CD14-positive monocyte (primary cell): Measurements from ENCODE around the gene CEP120. TPM values are rescaled to one million over a fixed set of nuclear protein-coding genes. Genes with fewer than 3 reads are reported as not detected.

ENCODE experiments used
- DNase-seq, 3 donors: peaks; one replicate each; pipeline ENCODE4 v3.0.0-alpha.2; 2011 to 2022
- H2AFZ ChIP-seq: 2 replicates; pipeline ENCODE4 v1.6.0; 2012; ENCODE audit warnings: mild to moderate bottlenecking, low read depth, low read length, inconsistent platforms; ENCODE audit not compliant: insufficient read depth, poor library complexity, severe bottlenecking
- H3K27ac ChIP-seq, 2 donors: 1 replicate in 1 of 2; 2 replicates in 1 of 2; pipeline ENCODE4 v1.5.1; 2012 to 2013; ENCODE audit warnings: low read length in 2 of 2, control low read depth in 1 of 2, inconsistent platforms in 1 of 2, low read depth in 1 of 2, mild to moderate bottlenecking in 1 of 2
- H3K27me3 ChIP-seq, 2 donors: one replicate each; pipeline versions ENCODE4 v1.6.0 to v1.6.1; 2011 to 2013; ENCODE audit warnings: low read length in 2 of 2; ENCODE audit not compliant: control insufficient read depth in 2 of 2, insufficient read depth in 2 of 2
- H3K36me3 ChIP-seq, 2 donors: replicated peaks in 1 of 2; 1 replicate in 1 of 2; 2 replicates in 1 of 2; pipeline versions ENCODE4 v1.5.1 to v1.6.1; 2012 to 2013; ENCODE audit warnings: low read length in 2 of 2, control low read depth in 1 of 2, inconsistent platforms in 1 of 2, mild to moderate bottlenecking in 1 of 2; ENCODE audit not compliant: insufficient read depth in 2 of 2, control insufficient read depth in 1 of 2
- H3K4me1 ChIP-seq, 2 donors: 1 replicate in 1 of 2; 2 replicates in 1 of 2; pipeline versions ENCODE4 v1.5.1 to v1.6.1; 2012 to 2013; ENCODE audit warnings: low read length in 2 of 2, control low read depth in 1 of 2, inconsistent platforms in 1 of 2, mild to moderate bottlenecking in 1 of 2, moderate library complexity in 1 of 2; ENCODE audit not compliant: insufficient read depth in 2 of 2, control insufficient read depth in 1 of 2
- H3K4me2 ChIP-seq: replicated peaks from 2 replicates; pipeline ENCODE3; 2012; ENCODE audit warnings: low read length, moderate library complexity, mild to moderate bottlenecking; ENCODE audit not compliant: poor library complexity, severe bottlenecking; ENCODE audit errors: extremely low read depth
- H3K4me3 ChIP-seq, 3 experiments: fragments of 200-600 bp in 1 of 3; sonication (generic) in 1 of 3; replicated peaks in 1 of 3; 1 replicate in 2 of 3; 2 replicates in 1 of 3; pipeline ENCODE4 v1.5.1; 2011 to 2013; ENCODE audit warnings: low read length in 3 of 3, mild to moderate bottlenecking in 3 of 3, control low read depth in 2 of 3, low read depth in 2 of 3, inconsistent platforms in 1 of 3, moderate library complexity in 1 of 3
- H3K79me2 ChIP-seq: 2 replicates; pipeline ENCODE4 v1.6.0; 2012; ENCODE audit warnings: mild to moderate bottlenecking, control low read depth, inconsistent platforms, low read length, moderate library complexity; ENCODE audit not compliant: insufficient read depth
- H3K9ac ChIP-seq: 2 replicates; pipeline ENCODE4 v1.6.0; 2017; ENCODE audit warnings: low read length, mild to moderate bottlenecking; ENCODE audit not compliant: insufficient read depth, poor library complexity, severe bottlenecking
- H3K9me3 ChIP-seq, 2 donors: replicated peaks in 1 of 2; 1 replicate in 1 of 2; 2 replicates in 1 of 2; pipeline versions ENCODE4 v1.5.1 to v1.6.1; 2012 to 2013; ENCODE audit warnings: low read length in 2 of 2, control low read depth in 1 of 2; ENCODE audit not compliant: control insufficient read depth in 1 of 2, insufficient read depth in 1 of 2
- H4K20me1 ChIP-seq: 2 replicates; pipeline ENCODE4 v1.6.0; 2012; ENCODE audit warnings: mild to moderate bottlenecking, low read length, control low read depth, moderate library complexity; ENCODE audit not compliant: insufficient read depth
- H3K27ac Mint-ChIP-seq, 7 donors: one replicate each; pipeline ENCODE4 v1.8.0; 2020; ENCODE audit warnings: mild to moderate bottlenecking in 7 of 7, mixed read lengths in 7 of 7, moderate library complexity in 6 of 7, inconsistent platforms in 2 of 7
- H3K27me3 Mint-ChIP-seq, 3 donors: one replicate each; pipeline ENCODE4 v1.8.0; 2021 to 2022; ENCODE audit warnings: low read depth in 3 of 3, mild to moderate bottlenecking in 3 of 3, mixed read lengths in 3 of 3, moderate library complexity in 3 of 3, inconsistent platforms in 1 of 3
- H3K36me3 Mint-ChIP-seq, 2 donors: one replicate each; pipeline ENCODE4 v1.8.0; 2020; ENCODE audit warnings: mixed read lengths in 2 of 2, inconsistent platforms in 1 of 2, mild to moderate bottlenecking in 1 of 2
- H3K4me1 Mint-ChIP-seq: one replicate; pipeline ENCODE4 v1.8.0; 2020; ENCODE audit warnings: mild to moderate bottlenecking, mixed read lengths
- H3K4me3 Mint-ChIP-seq, 2 donors: one replicate each; pipeline ENCODE4 v1.8.0; 2020; ENCODE audit warnings: mild to moderate bottlenecking in 2 of 2, mixed read lengths in 2 of 2, moderate library complexity in 1 of 2
- H3K9me3 Mint-ChIP-seq, 7 donors: one replicate each; pipeline ENCODE4 v1.8.0; 2020 to 2022; ENCODE audit warnings: mixed read lengths in 7 of 7, mild to moderate bottlenecking in 6 of 7, moderate library complexity in 6 of 7, inconsistent platforms in 2 of 7
- CTCF ChIP-seq: fragments of 200-600 bp; IDR thresholded peaks from one replicate; pipeline ENCODE4 v1.8.0; 2022; ENCODE audit warnings: antibody characterized with exemption, mild to moderate bottlenecking
- WGBS: methylation state at CpG from one replicate; pipeline ENCODE4 v1.1.5; 2013; ENCODE audit warnings: missing lambda C conversion rate; ENCODE audit not compliant: insufficient coverage; 5-methylcytosine and 5-hydroxymethylcytosine counted together
- intact Hi-C, 2 donors: fragments of 100-400 bp; cut with micrococcal nuclease; formaldehyde crosslinking; loops; one replicate each; pipeline versions ENCODE4 v1.15.0 to v1.15.1; 2023
- polyA plus RNA-seq, 3 donors: library from polyadenylated mRNA; depleted of rRNA in 1 of 3; unstranded in 2 of 3; stranded (reverse) in 1 of 3; fragments of 300-500 nt in 2 of 3; fragments of >200 nt in 1 of 3; fragmentation: Illumina TruSeq in 2 of 3; gene quantifications; 1 replicate in 2 of 3; 2 replicates in 1 of 3; pipeline ENCODE4 v1.2.3, GENCODE V29; 2012 to 2021

Gene CEP120
- polyA plus RNA-seq, 3 donors = 6.4 to 7.2 (median 6.6) TPM

GRCh38 chr5:123305751-123306150 is 117.5 kb downstream of the CEP120 start:
- Histone ChIP-seq H3K36me3 (no peaks in the 10 kb centered on the region), H3K4me2 (no peak overlapping the region), H2AFZ (no peak overlapping the region), H3K27ac (no peak overlapping the region), H3K79me2 (no peaks in the 10 kb centered on the region), H3K9ac (no peak overlapping the region), H4K20me1 (no peaks in the 10 kb centered on the region), H3K27me3 (no peaks in the 10 kb centered on the region), H3K4me3 (no peak overlapping the region), H3K4me1 (no peaks in the 10 kb centered on the region), H3K9me3 (no peaks in the 10 kb centered on the region)
- H3K27ac Mint-ChIP-seq = no peak overlapping the region
- intact Hi-C loops = no loop called here
- H3K27me3 Mint-ChIP-seq = peaks cover 0 to 5% (median 0%) of the 10 kb centered on the region in 3 donors
- no peak for TF ChIP-seq CTCF
- H3K4me3 Mint-ChIP-seq = no peak overlapping the region
- peaks cover 0 to 3% (median 3%) of the 10 kb centered on the region in 7 donors for H3K9me3 Mint-ChIP-seq
- no peaks in the 10 kb centered on the region for H3K4me1 Mint-ChIP-seq
- no peak for DNase-seq
- 95% methylated on average over 3 of the region's 4 CpGs for WGBS
- H3K36me3 Mint-ChIP-seq = no peaks in the 10 kb centered on the region

GRCh38 chr5:123304777-123305316 is 118.4 kb downstream of the CEP120 start:
- intact Hi-C loops = no loop called here
- no peaks in the 10 kb centered on the region for H3K79me2 ChIP-seq
- H3K4me1 ChIP-seq = no peaks in the 10 kb centered on the region
- Mint-ChIP-seq H3K27ac (peak overlapping the region in 1 of 7 donors; percentile 58), H3K4me1 (no peaks in the 10 kb centered on the region), H3K27me3 (peaks cover 0 to 2% (median 0%) of the 10 kb centered on the region in 3 donors), H3K9me3 (peaks cover 2 to 7% (median 3%) of the 10 kb centered on the region in 7 donors), H3K36me3 (no peaks in the 10 kb centered on the region), H3K4me3 (no peak overlapping the region)
- no peak overlapping the region for H2AFZ ChIP-seq
- H4K20me1 ChIP-seq = no peaks in the 10 kb centered on the region
- no peak overlapping the region for H3K4me2 ChIP-seq
- no peak overlapping the region for H3K4me3 ChIP-seq
- no peaks in the 10 kb centered on the region for H3K36me3 ChIP-seq
- no peak for TF ChIP-seq CTCF
- H3K27me3 ChIP-seq = no peaks in the 10 kb centered on the region
- H3K9ac ChIP-seq = no peak overlapping the region
- no peak for DNase-seq
- no peak overlapping the region for H3K27ac ChIP-seq
- H3K9me3 ChIP-seq = no peaks in the 10 kb centered on the region
